Stomach smooth muscle (tissue), 2 donors: Measurements from ENCODE around the gene COIL.

Experiments used
- H3K27ac ChIP-seq: one replicate; pipeline ENCODE4 v1.7.0; 2013; ENCODE audit warnings: mild to moderate bottlenecking, low read length, inconsistent platforms
- H3K27me3 ChIP-seq, 2 donors: one replicate each; pipeline ENCODE4 v1.7.0; 2013; ENCODE audit warnings: low read length in 2 of 2; ENCODE audit not compliant: insufficient read depth in 2 of 2, control insufficient read depth in 1 of 2
- H3K36me3 ChIP-seq, 2 donors: one replicate each; pipeline ENCODE4 v1.7.0; 2013; ENCODE audit warnings: low read length in 2 of 2; ENCODE audit not compliant: control insufficient read depth in 2 of 2, insufficient read depth in 2 of 2
- H3K4me1 ChIP-seq: one replicate; pipeline ENCODE4 v1.7.0; 2013; ENCODE audit warnings: low read length; ENCODE audit not compliant: control insufficient read depth, insufficient read depth
- H3K4me3 ChIP-seq, 2 donors: one replicate each; pipeline ENCODE4 v1.7.0; 2013; ENCODE audit warnings: low read length in 2 of 2
- H3K9ac ChIP-seq, 2 donors: one replicate each; pipeline ENCODE4 v1.7.0; 2013; ENCODE audit warnings: low read length in 2 of 2, mild to moderate bottlenecking in 1 of 2
- H3K9me3 ChIP-seq, 2 donors: one replicate each; pipeline ENCODE4 v1.7.0; 2013; ENCODE audit warnings: low read length in 2 of 2; ENCODE audit not compliant: control insufficient read depth in 2 of 2
- donor health status: healthy.
- donor health status: Pancreatic carcinoma.

COIL gene

DNA sequence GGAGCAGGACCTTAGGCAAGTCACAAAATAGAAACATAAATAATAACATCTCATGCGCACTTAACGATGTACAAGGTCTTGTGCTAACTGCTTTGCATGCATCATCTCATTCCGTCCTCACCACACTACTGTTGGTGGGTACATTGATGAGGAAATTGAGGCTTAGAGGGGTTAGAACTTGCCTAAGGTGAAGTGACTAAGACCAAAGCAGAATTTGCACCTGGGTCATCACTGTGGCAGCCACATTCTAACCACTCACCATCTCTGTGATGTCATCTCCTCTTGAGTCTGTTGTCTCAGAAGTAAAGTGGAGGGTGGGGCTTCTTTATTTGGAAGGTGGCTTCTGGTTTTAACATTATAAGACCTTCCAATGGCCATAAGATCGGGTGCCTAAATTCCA, 26.6 kb downstream of the COIL start:
- H3K27ac ChIP-seq, result no peak overlapping the region
- H3K27me3 ChIP-seq, result no peaks in the 10 kb centered on the region
- H3K4me1 ChIP-seq, result no peaks in the 10 kb centered on the region
- peaks cover 14 to 16% of the 10 kb centered on the region in 2 donors for H3K36me3 ChIP-seq
- H3K9ac ChIP-seq, result no peak overlapping the region
- no peak overlapping the region for H3K4me3 ChIP-seq
- H3K9me3 ChIP-seq, result no peaks in the 10 kb centered on the region

DNA sequence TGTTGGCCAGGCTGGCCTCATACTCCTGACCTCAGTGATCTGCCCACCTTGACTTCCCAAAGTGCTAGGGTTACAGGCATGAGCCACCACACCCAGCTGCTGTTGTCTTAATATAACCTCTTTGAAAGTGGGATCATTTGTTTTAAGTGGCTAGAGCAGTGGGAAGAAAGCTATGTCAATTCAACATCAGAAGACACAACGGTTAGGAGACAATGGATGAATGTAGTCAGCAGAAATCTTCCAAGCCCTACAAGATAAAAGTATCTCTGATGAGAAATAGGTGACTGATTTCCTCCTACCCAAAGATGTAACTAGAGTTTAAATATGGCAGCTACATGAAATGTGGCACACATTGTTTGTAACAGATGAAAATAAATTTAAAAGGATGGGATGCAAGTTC, 27.0 kb downstream of the COIL start:
- Histone ChIP-seq H3K27ac (no peak overlapping the region), H3K9ac (no peak overlapping the region), H3K36me3 (peaks cover 14 to 16% of the 10 kb centered on the region in 2 donors), H3K4me1 (no peaks in the 10 kb centered on the region), H3K4me3 (no peak overlapping the region), H3K27me3 (no peaks in the 10 kb centered on the region), H3K9me3 (no peaks in the 10 kb centered on the region)

DNA sequence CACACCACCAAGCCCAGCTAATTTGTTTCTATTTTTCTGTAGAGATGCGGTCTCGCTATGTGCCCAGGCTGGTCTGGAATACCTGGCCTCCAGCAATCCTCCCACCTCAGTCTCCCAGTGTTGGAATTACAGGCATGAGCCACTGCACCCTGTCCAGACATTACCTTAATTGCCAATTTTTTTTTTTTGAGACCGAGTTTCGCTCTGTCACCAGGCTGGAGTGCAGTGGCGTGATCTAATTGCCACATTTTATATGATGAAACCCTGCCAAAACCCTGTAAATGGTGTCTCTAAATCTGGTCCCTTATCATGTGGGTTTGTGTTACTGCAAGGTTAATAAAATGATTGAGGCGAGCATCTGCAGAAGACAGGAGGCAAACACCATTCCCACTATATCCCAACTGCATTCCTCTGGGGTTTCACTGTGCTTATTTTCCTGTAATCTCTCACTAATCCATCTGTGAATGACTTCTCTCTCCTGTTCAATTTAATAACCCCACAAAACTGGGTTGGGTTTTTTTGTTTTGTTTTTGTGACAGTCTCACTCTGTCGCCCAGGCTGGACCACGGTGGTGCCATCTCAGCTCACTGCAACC, 27.6 kb downstream of the COIL start:
- Histone ChIP-seq H3K27me3 (no peaks in the 10 kb centered on the region), H3K36me3 (peaks cover 14 to 16% of the 10 kb centered on the region in 2 donors), H3K4me3 (no peak overlapping the region), H3K9me3 (no peaks in the 10 kb centered on the region), H3K4me1 (no peaks in the 10 kb centered on the region), H3K27ac (no peak overlapping the region), H3K9ac (no peak overlapping the region)

DNA sequence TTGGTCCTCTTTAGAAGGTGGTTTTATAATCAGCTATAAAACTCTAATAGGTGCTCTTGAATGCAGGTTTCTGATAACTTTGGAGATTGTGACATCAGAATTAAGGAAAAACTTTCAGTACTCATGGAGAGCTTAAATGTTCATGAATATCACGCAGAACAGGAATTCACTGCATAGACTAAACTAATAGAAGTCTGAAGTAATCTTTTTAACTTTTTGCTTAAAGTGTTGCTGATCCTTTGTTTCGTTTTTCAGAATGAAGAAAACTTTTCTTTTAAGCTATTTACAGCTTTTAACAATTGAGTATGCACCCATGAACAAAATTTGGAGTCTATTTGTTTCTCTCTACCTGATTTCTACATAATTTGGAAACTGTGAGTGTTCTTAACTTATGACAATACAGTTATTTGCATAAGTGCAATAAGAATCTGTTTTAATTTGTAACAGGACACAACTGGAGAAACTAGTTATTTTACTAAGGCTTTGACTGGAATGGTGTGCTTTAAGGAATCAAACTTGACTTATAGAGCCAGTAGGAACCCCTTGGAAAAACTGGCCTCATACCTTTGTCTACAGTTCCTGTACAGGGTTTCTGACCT, 30.0 kb downstream of the COIL start:
- H3K9me3 ChIP-seq, result no peaks in the 10 kb centered on the region
- H3K9ac ChIP-seq, result no peak overlapping the region
- no peaks in the 10 kb centered on the region for H3K4me1 ChIP-seq
- H3K27me3 ChIP-seq, result no peaks in the 10 kb centered on the region
- H3K27ac ChIP-seq, result no peak overlapping the region
- peaks cover 9 to 12% of the 10 kb centered on the region in 2 donors for H3K36me3 ChIP-seq
- no peak overlapping the region for H3K4me3 ChIP-seq

GRCh38 chr17:56929362-56929969, 31.4 kb downstream of the COIL start:
- Histone ChIP-seq H3K4me1 (no peaks in the 10 kb centered on the region), H3K4me3 (no peak overlapping the region), H3K27ac (no peak overlapping the region), H3K9me3 (no peaks in the 10 kb centered on the region), H3K36me3 (peaks cover 5 to 7% of the 10 kb centered on the region in 2 donors), H3K27me3 (no peaks in the 10 kb centered on the region), H3K9ac (no peak overlapping the region)

DNA sequence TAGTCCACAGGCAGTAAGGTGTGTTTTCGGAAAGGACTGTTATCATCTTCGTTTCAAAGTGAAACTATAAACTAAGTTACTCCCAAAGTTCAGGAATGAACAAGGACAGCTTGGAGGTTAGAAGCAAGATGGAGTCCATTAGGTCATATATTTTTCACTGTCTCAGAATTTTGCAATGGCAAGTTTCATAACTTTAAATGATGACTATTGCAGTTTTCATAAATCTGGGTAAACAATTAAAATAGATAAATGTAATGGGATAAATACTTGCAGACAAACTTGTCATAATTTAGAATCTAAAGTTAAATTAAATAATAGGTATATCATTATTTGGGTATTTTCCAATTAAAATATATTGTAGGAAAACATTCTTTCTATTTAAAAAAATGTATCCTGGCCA, 32.3 kb downstream of the COIL start:
- no peak overlapping the region for H3K9ac ChIP-seq
- H3K9me3 ChIP-seq, result no peaks in the 10 kb centered on the region
- no peaks in the 10 kb centered on the region for H3K4me1 ChIP-seq
- no peaks in the 10 kb centered on the region for H3K27me3 ChIP-seq
- H3K4me3 ChIP-seq, result no peak overlapping the region
- H3K36me3 ChIP-seq, result no peaks in the 10 kb centered on the region
- H3K27ac ChIP-seq, result no peak overlapping the region

- Histone ChIP-seq H3K27me3 (no peaks in the 10 kb centered on the region), H3K4me3 (no peak overlapping the region), H3K9me3 (no peaks in the 10 kb centered on the region), H3K36me3 (no peaks in the 10 kb centered on the region), H3K27ac (no peak overlapping the region), H3K4me1 (no peaks in the 10 kb centered on the region), H3K9ac (no peak overlapping the region)
These were observed 34.1 kb downstream of the COIL start for GRCh38 chr17:56926704-56927103.

GRCh38 chr17:56926270-56926669, 34.6 kb downstream of the COIL start:
- no peaks in the 10 kb centered on the region for H3K27me3 ChIP-seq
- no peak overlapping the region for H3K4me3 ChIP-seq
- H3K9ac ChIP-seq, result no peak overlapping the region

GRCh38 chr17:56925088-56925487, 35.8 kb downstream of the COIL start:
- no peak overlapping the region for H3K9ac ChIP-seq
- no peak overlapping the region for H3K27ac ChIP-seq
- H3K27me3 ChIP-seq, result no peaks in the 10 kb centered on the region
- H3K36me3 ChIP-seq, result no peaks in the 10 kb centered on the region
- H3K9me3 ChIP-seq, result no peaks in the 10 kb centered on the region
- no peaks in the 10 kb centered on the region for H3K4me1 ChIP-seq
- no peak overlapping the region for H3K4me3 ChIP-seq

More at GRCh38 chr17:56926270-56926669, 34.6 kb downstream of the COIL start:
- Histone ChIP-seq H3K36me3 (no peaks in the 10 kb centered on the region), H3K27ac (no peak overlapping the region), H3K4me1 (no peaks in the 10 kb centered on the region), H3K9me3 (no peaks in the 10 kb centered on the region)

GRCh38 chr17:56919717-56920116, 41.1 kb downstream of the COIL start:
- Histone ChIP-seq H3K27me3 (no peaks in the 10 kb centered on the region), H3K4me3 (no peak overlapping the region), H3K9ac (no peak overlapping the region), H3K9me3 (no peaks in the 10 kb centered on the region), H3K4me1 (peaks cover 11% of the 10 kb centered on the region), H3K27ac (no peak overlapping the region), H3K36me3 (no peaks in the 10 kb centered on the region)

DNA sequence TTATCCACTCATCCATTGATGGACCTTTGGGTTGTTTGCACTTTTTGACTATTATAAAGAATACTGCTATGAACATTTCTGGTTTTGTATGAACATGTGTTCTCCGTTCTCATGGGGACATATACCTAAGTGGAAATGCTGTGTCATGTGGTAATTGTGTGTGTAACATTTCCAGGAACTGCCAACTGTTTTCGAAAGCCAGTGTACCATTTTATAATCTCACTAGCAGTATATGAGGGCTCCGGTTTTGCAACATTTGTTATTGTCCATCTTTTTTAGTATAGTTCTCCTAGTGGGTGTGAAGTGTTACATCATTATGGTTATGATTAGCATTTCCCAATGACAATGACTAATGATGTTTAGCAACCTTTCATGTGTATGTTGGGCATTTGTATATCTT, 41.9 kb downstream of the COIL start:
- Histone ChIP-seq H3K27me3 (no peaks in the 10 kb centered on the region), H3K9me3 (no peaks in the 10 kb centered on the region), H3K27ac (no peak overlapping the region), H3K9ac (no peak overlapping the region), H3K36me3 (no peaks in the 10 kb centered on the region), H3K4me3 (no peak overlapping the region), H3K4me1 (peaks cover 11% of the 10 kb centered on the region)
